ENCODE results near the gene ATP5F1E. TPM values are rescaled to one million over a fixed set of nuclear protein-coding genes. Genes with fewer than 3 reads are reported as not detected.

ATP5F1E gene
- total and polyA plus RNA-seq, 2 of the 4 experiments (the other 2 are of a cell fraction) = 3.8 to 34.5 TPM

DNA sequence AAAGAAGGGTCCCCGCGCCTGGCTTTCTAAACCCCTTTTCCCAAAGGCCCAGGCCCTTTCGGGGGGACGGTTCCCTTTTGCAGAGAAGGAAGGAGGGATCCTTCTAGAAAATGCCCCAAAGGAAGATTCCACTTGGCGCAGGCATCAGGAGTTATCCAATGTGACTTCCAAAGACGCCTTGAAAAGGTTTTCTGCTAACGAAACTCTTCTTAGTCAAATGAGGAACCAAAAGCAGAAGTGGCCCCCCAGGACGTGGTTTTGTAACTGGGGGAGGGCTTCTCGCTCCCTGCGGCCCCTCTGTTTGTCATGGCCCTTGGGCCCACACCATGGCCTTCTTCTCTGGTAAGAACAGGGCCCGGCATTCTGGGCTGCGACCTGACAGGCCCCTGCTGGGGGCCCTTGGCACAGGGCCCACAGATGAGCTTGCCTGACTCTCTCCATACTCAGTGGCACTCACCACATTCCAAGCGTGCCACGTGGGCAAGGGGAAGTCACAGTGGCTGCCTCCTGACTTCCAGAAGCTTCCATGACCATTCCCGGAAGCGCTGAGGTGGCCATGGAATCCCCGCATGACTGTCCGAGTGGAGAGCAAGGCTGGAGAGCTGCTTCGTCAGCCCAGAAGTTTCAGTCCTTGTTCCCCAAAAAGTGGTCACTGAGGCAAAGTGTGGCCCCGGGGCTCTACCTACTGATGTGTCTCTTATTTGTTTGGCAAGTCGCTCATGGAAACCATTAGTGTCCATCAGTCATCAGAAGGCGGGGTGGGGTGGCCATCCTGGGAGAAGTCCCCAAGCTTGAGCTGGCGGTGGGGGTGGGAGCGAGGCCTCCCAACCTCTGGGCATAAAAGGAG lies 24.2 kb downstream of the ATP5F1E start (continued):
- TF ChIP-seq, protein P1, sequence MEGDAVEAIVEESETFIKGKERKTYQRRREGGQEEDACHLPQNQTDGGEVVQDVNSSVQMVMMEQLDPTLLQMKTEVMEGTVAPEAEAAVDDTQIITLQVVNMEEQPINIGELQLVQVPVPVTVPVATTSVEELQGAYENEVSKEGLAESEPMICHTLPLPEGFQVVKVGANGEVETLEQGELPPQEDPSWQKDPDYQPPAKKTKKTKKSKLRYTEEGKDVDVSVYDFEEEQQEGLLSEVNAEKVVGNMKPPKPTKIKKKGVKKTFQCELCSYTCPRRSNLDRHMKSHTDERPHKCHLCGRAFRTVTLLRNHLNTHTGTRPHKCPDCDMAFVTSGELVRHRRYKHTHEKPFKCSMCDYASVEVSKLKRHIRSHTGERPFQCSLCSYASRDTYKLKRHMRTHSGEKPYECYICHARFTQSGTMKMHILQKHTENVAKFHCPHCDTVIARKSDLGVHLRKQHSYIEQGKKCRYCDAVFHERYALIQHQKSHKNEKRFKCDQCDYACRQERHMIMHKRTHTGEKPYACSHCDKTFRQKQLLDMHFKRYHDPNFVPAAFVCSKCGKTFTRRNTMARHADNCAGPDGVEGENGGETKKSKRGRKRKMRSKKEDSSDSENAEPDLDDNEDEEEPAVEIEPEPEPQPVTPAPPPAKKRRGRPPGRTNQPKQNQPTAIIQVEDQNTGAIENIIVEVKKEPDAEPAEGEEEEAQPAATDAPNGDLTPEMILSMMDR (conservative IDR thresholded peaks at IDR 0.05; ENCODE audit: low read depth, low read length) = no peak
